ENCODE results near the gene ALG14.

GRCh38 chr1:95021805-95022643 is 50.7 kb downstream of the ALG14 start:
- TF ChIP-seq CTCF (IDR thresholded peaks at IDR 0.05) (no peak), POLR2AphosphoS5 (IDR thresholded peaks at IDR 0.05; ENCODE audit: insufficient read depth in 1 of 2, low read depth in 1 of 2) (no peak), POLR2A (IDR thresholded peaks at IDR 0.05) (no peak)
